ENCODE measurements around the gene ITM2C.

ITM2C gene

GRCh38 chr2:230872968-230873660, 8.4 kb downstream of the ITM2C start:
- no peak for DNase-seq (ENCODE audit: low read depth in 2 of 2)

- no peak for DNase-seq (ENCODE audit: low read depth in 2 of 2)
These were observed 9.1 kb downstream of the ITM2C start for GRCh38 chr2:230873661-230874401.

- no peak for DNase-seq (ENCODE audit: low read depth in 2 of 2)
These were observed 9.7 kb downstream of the ITM2C start for GRCh38 chr2:230874456-230874855.

DNA sequence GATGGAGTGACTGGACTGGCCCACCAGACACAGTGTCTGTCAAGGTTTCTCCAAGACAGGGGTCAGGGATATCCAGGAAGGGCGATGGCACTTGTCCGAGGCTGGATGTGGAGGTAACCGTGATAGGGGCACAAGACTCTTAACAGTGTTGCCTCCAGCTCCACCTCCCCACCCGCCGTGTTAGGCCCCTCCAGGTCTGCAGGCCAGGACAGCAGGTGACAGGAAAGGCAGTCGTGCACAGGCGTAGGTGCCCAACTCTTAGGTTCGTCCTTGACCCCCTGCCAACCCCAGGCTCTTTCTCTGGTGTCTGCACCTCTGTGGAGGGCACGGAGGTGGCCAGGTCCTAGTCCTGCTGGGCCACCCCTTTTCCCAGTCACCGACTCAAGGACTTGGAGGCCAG, 10.1 kb downstream of the ITM2C start:
- no peak for DNase-seq (ENCODE audit: low read depth in 2 of 2)

DNA sequence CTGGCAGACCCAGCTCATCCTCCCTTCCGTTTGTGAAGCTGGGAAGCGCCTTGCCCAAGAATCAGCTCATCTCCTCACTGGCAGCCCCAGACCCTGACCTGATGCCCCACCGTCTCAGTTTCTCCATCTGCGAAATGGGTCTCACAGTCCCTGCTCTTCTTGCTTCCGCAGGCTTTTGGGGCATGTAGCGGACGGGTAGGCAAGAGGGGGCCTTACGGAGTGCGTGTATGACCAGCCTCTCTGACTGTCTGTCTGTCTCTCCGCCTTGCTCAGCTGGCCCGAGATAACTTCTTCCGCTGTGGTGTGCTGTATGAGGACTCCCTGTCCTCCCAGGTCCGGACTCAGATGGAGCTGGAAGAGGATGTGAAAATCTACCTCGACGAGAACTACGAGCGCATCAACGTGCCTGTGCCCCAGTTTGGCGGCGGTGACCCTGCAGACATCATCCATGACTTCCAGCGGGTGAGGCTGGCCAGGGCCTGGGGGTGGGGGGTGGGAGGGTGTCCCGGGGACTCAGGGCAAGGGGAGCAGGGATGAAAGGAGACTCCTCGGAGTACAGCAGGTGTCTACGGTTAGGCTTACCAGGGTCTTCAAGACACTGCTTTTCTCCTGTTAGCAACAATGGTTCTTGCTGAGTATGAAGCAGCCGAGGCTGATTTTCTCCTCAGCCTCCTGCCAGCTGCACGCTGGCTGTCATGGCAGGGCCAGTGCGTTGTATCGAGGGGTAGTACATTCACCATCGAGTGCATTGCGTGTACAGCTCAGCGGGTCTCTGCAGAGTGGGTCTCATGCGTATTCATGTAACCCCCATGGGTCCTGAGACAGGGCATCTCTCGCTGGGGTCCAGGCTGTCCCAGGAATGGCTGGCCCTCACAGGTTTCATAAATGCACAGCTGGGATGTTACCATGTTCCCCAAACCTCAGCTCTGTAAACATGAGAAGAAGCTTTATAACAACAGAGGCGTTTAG, 10.9 kb downstream of the ITM2C start:
- no peak for DNase-seq (ENCODE audit: low read depth in 2 of 2)

GRCh38 chr2:230877116-230877758, 12.5 kb downstream of the ITM2C start:
- DNase-seq (ENCODE audit: low read depth in 2 of 2), result no peak

DNA sequence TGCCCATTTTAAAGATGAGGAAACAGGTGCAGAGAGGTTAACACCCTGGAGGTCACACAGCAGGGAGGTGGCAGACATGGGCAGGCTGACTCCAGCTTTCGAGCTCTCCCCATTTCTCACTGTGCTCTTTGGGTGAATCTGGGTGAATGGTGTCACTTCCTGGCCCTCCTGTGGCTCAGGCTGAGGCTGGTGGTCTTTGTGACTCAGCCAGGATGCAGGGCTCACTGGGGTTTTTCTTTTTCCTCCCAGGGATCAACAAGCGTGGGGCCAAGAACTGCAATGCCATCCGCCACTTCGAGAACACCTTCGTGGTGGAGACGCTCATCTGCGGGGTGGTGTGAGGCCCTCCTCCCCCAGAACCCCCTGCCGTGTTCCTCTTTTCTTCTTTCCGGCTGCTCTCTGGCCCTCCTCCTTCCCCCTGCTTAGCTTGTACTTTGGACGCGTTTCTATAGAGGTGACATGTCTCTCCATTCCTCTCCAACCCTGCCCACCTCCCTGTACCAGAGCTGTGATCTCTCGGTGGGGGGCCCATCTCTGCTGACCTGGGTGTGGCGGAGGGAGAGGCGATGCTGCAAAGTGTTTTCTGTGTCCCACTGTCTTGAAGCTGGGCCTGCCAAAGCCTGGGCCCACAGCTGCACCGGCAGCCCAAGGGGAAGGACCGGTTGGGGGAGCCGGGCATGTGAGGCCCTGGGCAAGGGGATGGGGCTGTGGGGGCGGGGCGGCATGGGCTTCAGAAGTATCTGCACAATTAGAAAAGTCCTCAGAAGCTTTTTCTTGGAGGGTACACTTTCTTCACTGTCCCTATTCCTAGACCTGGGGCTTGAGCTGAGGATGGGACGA, 13.2 kb downstream of the ITM2C start:
- no peak for DNase-seq (ENCODE audit: low read depth in 2 of 2)

GRCh38 chr2:230878599-230879188, 14.0 kb downstream of the ITM2C start:
- no peak for DNase-seq (ENCODE audit: low read depth in 2 of 2)

GRCh38 chr2:230879271-230879882, 14.6 kb downstream of the ITM2C start:
- no peak for DNase-seq (ENCODE audit: low read depth in 2 of 2)

GRCh38 chr2:230879891-230880290, 15.1 kb downstream of the ITM2C start:
- no peak for DNase-seq (ENCODE audit: low read depth in 2 of 2)

GRCh38 chr2:230881840-230882239, 17.1 kb downstream of the ITM2C start:
- no peak for DNase-seq (ENCODE audit: low read depth in 2 of 2)

DNA sequence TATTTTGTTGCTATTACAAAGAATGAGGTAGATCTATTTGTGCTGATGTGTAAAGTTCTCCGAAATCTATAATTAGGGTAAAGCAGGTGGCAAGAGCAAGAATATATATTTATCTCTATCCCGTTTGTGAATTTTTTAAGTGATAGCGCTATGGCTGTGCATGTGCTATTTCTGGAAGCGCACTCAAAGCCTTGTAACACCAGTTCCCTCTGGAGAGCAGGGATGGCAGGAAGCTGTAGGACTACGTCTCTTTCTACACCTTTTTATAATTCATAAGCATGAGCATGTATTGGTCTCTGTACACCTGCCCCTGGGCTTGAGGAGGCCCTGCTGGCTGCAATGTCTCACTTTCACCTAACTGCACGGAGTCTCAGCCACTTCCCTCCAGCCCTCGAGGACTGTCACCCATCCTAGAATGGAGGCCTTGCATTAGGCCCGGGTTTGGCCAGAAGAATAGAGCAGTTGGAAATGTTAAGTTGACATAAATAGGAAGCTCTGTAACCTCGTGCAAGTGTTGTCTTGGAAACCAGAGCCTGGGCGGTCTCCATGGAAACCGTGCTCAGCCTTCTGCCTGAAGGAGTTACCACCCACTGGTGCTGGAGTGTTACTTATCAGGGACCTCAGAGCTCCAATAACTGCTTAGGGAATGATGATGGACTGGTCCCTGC, 20.9 kb downstream of the ITM2C start:
- DNase-seq (ENCODE audit: low read depth in 2 of 2), result no peak

GRCh38 chr2:230886206-230886605, 21.5 kb downstream of the ITM2C start:
- no peak for DNase-seq (ENCODE audit: low read depth in 2 of 2)

GRCh38 chr2:230886671-230887071, 21.9 kb downstream of the ITM2C start:
- DNase-seq (ENCODE audit: low read depth in 2 of 2), result no peak

DNA sequence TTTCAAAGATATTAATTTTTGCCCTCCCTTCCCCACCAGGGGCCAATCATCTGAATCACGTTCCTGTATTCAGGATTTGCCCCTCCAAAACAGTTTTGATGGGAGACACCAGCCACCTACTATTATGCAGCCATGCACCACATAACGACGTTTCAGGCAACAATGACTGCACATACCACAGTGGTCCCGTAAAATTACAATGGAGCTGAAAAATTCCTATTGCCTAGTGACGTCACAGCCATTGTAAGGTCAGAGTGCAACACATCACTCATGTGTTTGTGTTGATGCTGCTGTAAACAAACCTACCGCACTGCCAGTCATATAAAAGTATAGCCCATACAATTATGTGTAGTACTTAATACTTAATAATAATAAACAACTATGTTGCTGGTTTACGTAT, 22.6 kb downstream of the ITM2C start:
- DNase-seq (ENCODE audit: low read depth in 2 of 2), result no peak

DNA sequence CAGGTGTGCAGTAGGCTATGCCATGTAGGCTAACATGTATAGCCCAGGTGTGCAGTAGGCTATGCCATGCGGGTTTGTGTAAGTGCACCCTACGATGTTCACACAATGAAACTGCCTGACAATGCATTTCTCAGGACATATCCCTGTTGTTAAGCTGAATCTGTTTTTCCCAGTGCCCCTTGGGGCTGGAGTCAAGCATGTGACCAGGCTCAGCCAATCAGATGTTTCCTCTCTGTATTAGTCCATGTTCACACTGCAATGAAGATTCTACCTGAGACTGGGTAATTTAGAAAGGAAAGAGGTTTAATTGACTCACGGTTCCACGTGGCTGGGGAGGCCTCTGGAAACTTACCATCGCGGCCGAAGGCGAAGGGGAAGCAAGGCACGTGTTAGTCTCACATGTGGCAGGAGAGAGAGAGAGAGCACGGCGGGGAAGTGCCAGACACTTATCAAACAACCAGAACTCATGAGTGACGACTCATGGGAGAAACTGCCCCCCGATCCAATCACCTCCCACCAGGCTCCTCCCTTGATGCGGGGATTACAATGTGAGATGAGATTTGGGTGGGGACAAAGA, 24.2 kb downstream of the ITM2C start:
- no peak for DNase-seq (ENCODE audit: low read depth in 2 of 2)

DNA sequence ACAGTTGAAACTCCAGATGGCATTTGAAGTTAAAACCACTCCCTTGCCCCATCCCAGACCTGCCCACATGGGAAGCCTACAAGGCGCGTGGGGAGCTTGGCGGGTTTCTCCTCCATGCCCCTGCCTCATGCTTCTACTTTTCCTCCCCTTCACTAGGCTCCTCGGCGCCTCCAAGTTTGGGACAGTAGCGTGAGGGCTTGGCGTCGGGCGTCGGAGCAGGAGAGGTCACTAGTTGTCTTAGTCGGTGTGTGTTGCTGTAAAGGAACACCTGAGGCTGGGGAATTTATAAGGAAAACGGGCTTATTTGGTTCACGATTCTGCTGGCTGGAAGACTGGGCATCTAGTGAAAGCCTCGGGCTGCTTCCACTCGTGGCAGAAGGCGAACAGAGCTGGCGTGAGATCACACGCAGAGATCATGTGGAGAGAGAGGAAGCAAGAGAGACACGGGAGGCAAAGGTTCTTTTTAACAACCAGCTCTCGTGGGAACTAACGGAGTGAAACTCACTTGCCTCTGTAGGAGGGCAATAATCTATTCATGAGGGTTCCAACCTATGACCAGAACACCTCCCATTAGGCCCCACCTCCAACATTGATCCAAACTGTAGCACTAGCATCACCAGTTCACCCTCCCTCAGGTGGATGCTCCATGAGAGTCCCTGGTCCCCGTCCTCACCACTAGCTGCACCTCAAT, 25.3 kb downstream of the ITM2C start:
- DNase-seq (ENCODE audit: low read depth in 2 of 2), result no peak

GRCh38 chr2:230890646-230891045, 25.9 kb downstream of the ITM2C start:
- no peak for DNase-seq (ENCODE audit: low read depth in 2 of 2)

- DNase-seq (ENCODE audit: low read depth in 2 of 2), result no peak
These were observed 26.3 kb downstream of the ITM2C start for GRCh38 chr2:230891064-230891463.
